CD4-positive, alpha-beta T cell treated with Interleukin-17A for 1 hour (primary cell): Measurements from ENCODE around the gene NUP93.

Source experiments
- DNase-seq: peaks from one replicate; pipeline ENCODE4 v3.0.0-alpha.2; 2020

Gene NUP93

GRCh38 chr16:56747486-56748045, 17.6 kb downstream of the NUP93 start:
- DNase-seq = no peak

- no peak for DNase-seq
Observed at GRCh38 chr16:56748191-56748590, 18.3 kb downstream of the NUP93 start.

DNA sequence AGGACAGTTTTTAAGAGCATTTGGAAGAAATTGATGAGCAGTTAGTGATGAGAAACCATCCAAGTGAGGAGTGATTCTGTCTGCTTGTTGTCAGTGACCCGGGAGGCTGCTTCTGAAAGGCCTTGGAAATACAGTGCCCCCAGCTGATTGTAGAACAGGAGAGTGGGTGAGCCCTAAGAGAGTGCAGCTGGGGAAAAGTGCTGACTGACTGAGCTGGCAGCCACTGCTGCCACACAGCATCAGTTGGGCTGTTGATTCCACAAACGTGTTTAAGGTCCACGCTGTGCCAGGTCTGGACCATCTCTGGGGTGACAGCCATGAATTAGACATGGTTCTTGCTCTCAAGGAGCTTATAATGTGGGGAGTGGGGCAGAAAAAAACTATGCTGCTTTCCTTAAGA, 18.9 kb downstream of the NUP93 start:
- DNase-seq = no peak

GRCh38 chr16:56749672-56750491, 20.0 kb downstream of the NUP93 start:
- no peak for DNase-seq

- no peak for DNase-seq
Observed at GRCh38 chr16:56753410-56753809, 23.5 kb downstream of the NUP93 start.

DNA sequence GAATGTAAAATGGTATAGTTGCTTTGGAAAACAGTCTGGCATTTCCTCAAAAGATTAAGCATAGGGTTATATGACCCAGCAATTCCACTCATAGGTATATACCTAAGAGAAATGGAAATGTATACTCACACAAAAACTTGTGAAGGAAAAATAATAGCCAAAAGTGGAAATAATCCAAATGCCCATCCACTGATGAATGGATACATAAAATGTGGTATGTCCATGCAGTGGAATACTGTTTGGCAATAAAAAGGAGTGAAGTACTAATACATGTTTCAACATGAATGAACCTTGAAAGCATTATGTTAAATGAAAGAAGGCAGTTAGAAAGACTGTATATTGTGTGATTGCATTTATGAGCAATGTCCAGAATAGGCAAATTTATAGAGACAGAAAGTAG, 25.1 kb downstream of the NUP93 start:
- DNase-seq = no peak

DNA sequence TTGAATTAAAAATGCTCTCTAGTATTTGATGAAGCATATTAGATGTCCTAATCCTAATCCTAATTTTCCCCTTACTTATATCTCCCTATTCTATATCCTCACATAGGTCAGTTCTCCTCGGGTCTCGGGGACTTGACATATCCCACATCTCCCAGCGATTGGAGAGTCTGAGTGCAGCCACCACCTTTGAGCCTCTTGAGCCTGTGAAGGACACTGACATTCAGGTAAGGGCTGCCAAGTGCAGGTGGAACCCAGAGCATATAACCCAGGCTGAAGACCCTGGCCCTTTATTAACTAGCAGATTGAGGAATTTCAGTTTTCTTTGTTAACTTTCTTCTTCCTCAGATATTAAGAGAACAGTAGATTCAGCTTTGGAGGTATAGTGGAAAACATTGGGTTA, 28.5 kb downstream of the NUP93 start:
- DNase-seq = no peak

DNA sequence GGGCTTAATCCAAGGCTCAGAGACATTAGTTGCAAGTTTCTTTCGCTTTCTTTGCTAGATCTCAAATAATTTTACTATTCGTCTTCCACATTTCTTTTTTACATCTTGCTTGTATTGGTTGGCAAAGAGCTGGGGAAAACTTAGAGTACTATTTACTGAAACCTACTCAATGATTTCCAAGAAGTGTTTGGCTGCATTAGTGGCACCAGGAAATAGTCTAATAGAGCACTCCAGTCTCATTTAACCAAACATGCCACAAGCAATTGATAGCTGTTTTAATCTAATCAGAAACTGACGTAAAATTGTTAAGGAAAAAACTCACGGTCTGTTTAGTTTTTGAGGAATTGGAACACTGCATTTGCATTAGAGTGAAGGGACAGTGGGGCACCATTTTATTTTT, 29.0 kb downstream of the NUP93 start:
- DNase-seq = no peak

DNA sequence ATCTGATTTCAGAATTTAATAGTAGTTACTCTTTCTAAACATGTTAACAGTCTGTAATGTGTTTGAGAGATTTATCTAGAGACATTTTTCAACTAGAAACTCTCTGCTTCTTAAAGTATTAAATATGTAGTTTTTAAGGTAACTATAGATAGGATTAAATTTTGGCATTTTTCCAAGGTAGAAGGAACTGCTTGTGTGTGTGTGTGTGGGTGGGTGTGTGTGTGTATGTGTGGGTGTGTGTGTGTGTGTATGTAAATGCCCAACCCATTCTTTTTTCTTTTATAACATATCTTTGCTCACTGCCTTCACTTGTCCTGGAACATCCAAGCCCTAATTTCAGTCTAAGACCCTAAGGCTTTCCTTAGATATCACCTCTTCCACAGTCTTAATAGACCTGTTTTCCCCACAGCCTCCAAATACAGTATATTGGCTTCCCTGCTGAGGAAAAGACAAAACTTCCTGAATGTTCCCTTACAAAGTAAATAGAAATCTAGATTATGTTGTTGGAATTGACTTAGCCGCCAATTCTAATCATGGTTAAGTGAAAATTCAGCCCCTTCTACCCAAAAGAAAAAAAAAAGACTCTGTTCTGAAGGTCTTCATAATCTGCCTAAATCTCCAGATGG, 33.5 kb downstream of the NUP93 start:
- DNase-seq = no peak

DNA sequence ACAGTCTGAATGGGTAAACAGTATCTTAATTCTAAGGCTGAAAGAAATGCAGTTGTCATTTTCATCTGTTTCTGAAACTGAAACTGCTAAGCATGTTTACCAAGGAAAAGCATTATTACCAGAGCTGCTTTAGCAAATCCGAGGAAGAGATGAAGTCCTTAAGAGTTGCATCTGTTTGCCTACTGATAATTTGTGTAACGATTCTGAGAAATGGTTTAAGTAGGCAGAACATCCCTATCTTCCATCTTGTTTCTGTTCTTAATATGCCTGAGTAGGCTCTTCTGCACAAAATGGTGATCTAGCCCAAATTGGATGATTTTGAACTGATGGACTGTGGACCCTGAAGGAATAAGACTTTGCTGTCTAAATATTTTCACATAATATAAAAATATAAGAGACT, 34.9 kb downstream of the NUP93 start:
- DNase-seq = no peak

- no peak for DNase-seq
Observed at GRCh38 chr16:56765949-56766348, 36.0 kb downstream of the NUP93 start.

GRCh38 chr16:56767024-56767423, 37.1 kb downstream of the NUP93 start:
- DNase-seq = no peak

- DNase-seq = no peak
Observed at GRCh38 chr16:56769677-56770076, 39.7 kb downstream of the NUP93 start.

DNA sequence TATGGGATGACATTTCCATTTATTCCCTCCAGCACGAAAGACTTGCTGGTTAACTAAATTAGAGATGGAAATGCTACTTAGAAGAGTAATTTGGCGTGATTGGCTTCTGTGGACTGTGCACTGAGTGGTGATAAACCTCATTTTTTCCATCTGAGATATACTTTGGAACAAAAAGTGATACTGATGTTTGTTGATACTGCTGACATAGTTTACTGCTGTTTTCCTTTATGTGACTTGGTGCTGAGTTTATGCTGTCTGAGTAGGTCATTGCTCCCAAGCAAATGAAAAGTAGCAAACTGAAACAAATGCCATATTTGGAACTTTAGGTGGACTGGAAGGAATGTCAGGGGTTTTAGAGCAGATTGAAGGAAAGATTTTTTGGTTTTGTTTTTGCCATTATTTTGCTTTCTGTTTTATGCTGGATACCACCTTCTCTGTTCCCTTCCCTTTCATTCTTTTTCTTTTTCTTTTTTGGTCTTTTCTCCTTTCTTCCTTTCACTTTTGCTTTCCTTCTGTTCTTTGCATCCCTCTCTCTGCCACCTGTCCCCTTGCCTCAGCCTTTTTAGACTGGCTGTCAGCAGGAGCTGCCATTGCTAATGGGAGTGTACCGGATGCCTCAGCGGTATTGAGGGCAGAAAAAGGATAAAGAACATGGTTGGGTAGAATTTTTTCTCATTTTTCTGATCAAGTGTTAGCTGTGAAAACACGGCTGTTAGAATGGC, 41.8 kb downstream of the NUP93 start:
- no peak for DNase-seq

GRCh38 chr16:56773532-56773931, 43.6 kb downstream of the NUP93 start:
- no peak for DNase-seq

GRCh38 chr16:56774016-56774680, 44.2 kb downstream of the NUP93 start:
- DNase-seq = no peak

GRCh38 chr16:56775162-56775561, 45.2 kb downstream of the NUP93 start:
- DNase-seq = no peak

DNA sequence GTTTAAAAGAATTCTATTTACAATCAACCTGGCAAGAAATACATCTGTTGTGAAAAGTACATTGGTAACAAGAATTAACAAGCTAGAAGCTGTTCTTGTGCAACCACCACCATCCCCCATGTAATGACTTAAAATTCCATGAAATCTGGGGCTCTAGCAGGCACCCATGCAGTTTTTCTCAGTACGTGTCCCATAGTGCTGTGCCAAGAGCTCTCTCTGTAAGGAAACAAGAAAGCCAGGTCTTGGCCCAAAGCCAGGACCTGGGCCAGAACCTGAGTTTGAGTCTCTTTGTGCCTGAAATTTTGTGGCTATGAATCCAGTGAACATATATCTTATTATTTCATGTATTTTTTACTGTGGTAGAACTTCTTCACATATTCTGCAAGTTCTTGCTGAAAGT, 46.6 kb downstream of the NUP93 start:
- DNase-seq = no peak

DNA sequence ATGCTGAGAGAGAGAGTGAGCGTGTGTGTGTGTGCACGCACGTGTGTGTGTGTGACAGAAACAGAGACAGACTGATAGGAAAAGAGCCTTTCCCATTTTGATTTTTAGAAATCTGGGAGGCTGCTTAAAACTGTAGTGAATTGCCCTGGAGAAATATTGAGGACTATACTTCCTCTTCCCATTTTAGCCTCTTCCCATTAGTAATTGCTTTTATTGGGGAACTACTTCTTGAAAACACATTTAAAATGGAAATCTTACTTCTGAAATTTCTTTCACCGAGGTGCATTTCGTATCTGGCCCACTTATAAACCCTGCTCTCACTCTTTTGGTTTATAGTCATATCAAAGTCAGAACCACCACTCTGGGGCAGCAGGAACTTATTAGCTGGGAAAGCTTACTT, 47.1 kb downstream of the NUP93 start:
- no peak for DNase-seq

GRCh38 chr16:56777482-56777881, 47.6 kb downstream of the NUP93 start:
- DNase-seq = no peak

DNA sequence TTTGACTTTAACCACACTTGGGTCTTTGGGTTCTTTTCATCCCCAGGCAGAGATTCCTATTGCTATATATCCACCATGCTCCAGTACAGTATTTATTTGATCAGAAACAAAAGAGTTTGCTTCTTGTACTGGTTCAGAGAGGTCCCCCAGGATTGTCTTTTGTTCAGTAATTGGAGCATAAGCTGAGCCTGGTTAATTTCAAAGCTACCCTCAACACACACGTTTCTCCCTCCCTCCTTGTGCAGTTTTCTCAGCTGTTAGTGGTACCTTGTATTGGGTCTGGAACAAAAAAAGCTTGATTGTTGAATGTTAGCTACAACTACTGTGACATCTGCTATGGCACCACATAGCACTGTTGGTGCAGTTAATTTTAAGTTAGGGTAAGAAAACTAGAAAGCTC, 50.0 kb downstream of the NUP93 start:
- no peak for DNase-seq

- peak; percentile 4 for DNase-seq
Observed at GRCh38 chr16:56780646-56781045, 50.7 kb downstream of the NUP93 start.

DNA sequence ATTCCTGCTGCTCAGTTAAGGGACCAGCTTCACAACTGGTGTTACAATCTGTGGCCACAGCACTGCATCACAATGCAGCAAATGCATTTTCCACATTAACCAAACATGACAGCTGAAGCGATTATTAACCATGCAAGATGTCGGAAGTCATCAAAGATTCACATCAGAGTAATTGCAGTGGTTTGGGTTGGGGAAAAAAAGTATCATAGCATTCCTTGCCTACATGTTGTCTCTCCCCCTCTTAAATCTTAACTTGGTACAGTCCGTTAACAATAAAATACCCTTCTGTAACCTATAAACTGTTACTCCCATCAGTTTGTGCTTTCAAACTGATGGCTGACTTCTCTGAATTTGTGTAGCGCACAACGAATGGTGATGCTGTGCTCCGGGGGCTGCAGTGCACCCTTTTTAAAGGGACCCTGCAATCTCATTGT, 51.6 kb downstream of the NUP93 start:
- DNase-seq = no peak
